HG03135 (cell line): ENCODE data around the gene FAM43B.
"Not testable (repeated sequence)": the region's sequence is repeated elsewhere in the genome, so short reads cannot be mapped to it uniquely, and the experiment has no call there.

Source experiments
- ATAC-seq: cut with Tn5 transposase; IDR thresholded peaks from one replicate; pipeline ENCODE4 v1.9.1; 2021; ENCODE audit warnings: mild to moderate bottlenecking, moderate library complexity; ENCODE audit not compliant: unreplicated experiment

FAM43B gene

GRCh38 chr1:20551945-20552727, at the start of gene FAM43B:
Gene FAM43B, plus strand, starts transcription at chr1:20552573. Its CDS starts 401 bp downstream, at chr1:20552974.
- ATAC-seq: no peak

- ATAC-seq: no peak
These were observed 46.9 kb upstream of the FAM43B start for GRCh38 chr1:20505488-20505887.

- no peak for ATAC-seq
These were observed 45.2 kb upstream of the FAM43B start for GRCh38 chr1:20507248-20507563.

GRCh38 chr1:20507564-20508410, 44.6 kb upstream of the FAM43B start, which contains the start of gene MUL1:
Gene MUL1, minus strand, starts transcription at chr1:20508151. Its CDS starts 127 bp downstream, at chr1:20508024.
- ATAC-seq: peak; percentile 93

- no peak for ATAC-seq
These were observed 44.0 kb upstream of the FAM43B start for GRCh38 chr1:20508411-20508771.

GRCh38 chr1:20511518-20512428, 40.6 kb upstream of the FAM43B start:
- no peak for ATAC-seq

- ATAC-seq: not testable (repeated sequence)
These were observed 32.6 kb upstream of the FAM43B start for GRCh38 chr1:20519609-20520262.

- ATAC-seq: no peak
These were observed 30.2 kb upstream of the FAM43B start for GRCh38 chr1:20521960-20522861.

- ATAC-seq: no peak
These were observed 26.1 kb upstream of the FAM43B start for GRCh38 chr1:20526267-20526666.

GRCh38 chr1:20528221-20528620, 24.2 kb upstream of the FAM43B start:
- ATAC-seq: no peak

GRCh38 chr1:20530306-20530705, 22.1 kb upstream of the FAM43B start:
- ATAC-seq: no peak

GRCh38 chr1:20530901-20531300, 21.5 kb upstream of the FAM43B start:
- ATAC-seq: no peak

GRCh38 chr1:20533635-20534034, 18.7 kb upstream of the FAM43B start:
- no peak for ATAC-seq

- no peak for ATAC-seq
These were observed 17.5 kb upstream of the FAM43B start for GRCh38 chr1:20534659-20535417.

- ATAC-seq: no peak
These were observed 14.1 kb upstream of the FAM43B start for GRCh38 chr1:20538227-20538626.

GRCh38 chr1:20538760-20539551, 13.4 kb upstream of the FAM43B start:
- no peak for ATAC-seq

GRCh38 chr1:20540281-20540680, 12.1 kb upstream of the FAM43B start:
- ATAC-seq: no peak

GRCh38 chr1:20546637-20547036, 5.7 kb upstream of the FAM43B start:
- ATAC-seq: no peak
